Medulla oblongata (tissue), 1 donor: Measurements from ENCODE around the gene POLR1H.
A peak's percentile ranks its signal among the peaks of the same experiment; 100 is the strongest.
"Not testable (repeated sequence)": the region's sequence is repeated elsewhere in the genome, so short reads cannot be mapped to it uniquely, and the experiment has no call there.

Experiments used
- DNase-seq: peaks from one replicate; pipeline ENCODE4 v3.0.0-alpha.2; 2015; ENCODE audit errors: extremely low spot score

The POLR1H gene, protein sequence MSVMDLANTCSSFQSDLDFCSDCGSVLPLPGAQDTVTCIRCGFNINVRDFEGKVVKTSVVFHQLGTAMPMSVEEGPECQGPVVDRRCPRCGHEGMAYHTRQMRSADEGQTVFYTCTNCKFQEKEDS

DNA sequence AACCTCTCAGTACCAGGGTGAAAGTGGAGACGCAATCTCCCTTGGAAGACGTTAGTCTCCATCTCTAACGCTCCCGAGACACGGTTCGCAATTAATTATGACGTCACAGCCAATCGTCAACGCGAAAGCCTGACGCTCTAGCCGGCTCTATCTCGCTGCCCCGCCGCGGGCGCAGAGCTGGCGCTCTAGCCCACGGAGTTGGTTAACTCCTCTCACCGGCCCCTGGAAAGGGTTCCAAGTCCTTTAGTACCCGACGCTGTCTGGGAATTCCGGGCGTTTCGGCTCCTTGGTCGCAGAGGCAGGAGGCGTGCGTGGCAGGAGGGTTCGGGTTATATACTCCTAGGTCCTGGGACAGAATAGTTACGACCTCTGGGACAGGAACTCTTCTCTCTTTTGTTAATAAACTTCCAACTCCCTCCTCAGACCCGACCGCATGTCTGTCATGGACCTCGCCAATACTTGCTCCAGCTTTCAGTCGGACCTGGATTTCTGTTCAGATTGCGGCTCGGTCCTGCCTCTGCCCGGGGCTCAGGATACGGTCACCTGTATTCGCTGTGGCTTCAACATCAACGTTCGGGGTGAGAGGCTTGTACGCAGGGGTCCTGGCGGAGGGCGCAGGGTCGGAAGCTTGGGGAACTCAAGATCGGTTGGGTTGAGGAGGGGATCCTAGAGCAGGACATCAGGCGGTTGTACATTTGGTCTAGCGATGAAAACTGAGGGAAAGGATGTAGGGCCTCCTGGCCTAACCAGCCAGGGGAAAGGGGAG is at the start of gene POLR1H:
Gene POLR1H (plus strand): TSS at position 174 of the 766 bp plus-strand sequence. CDS start 260 bp downstream, at position 434.
- DNase-seq: peak; percentile 98

DNA sequence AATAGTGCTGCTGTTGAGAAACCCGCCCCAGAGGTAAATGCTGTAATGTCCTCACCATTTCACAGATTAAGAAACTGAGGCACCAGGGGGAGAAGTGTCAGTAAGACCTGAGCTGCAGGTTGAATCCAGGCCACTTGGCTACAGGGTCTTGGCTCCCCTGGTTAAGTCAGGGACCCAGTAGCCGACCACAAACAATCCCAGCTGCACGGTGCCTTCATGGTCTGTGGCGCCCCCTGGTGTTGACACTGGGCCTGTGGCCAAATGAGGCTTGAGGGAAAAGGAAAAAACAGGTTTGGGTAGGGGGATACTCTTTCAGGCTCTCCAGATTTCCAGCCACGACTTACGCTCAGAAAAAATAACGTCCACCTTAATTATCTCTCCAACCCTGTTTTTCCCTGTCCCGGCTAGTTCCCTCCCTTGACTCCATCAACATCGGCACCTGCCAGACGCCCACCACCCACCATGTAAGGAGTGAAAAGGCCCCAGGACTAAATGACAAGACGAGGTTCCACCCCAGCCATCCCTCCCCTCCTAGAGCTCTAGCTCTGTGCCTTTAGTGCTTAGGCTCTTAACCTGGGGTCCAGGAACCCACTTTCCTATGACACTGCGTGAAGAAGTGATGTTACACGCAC is 47.7 kb upstream of the POLR1H start:
- peak; percentile 15 for DNase-seq

DNA sequence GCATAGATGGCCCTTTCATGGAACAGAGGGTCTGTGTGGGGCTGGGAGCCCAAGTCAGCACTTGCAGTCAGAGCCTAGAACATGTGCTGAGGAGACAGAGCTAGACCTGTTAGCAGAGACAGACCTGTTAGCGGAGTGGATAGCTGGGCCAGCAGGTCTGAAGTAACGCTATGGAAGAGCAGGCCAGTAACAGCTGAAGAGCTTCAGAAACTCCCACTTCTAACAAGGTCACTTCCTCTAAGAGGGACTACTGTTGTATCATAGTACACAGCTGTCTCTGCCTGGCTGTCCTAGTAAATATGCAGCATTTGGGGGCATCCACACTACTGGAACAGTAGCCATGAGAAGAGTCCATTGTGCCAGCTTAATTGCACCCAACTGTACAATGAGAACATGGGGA is 41.2 kb upstream of the POLR1H start:
- no peak for DNase-seq

DNA sequence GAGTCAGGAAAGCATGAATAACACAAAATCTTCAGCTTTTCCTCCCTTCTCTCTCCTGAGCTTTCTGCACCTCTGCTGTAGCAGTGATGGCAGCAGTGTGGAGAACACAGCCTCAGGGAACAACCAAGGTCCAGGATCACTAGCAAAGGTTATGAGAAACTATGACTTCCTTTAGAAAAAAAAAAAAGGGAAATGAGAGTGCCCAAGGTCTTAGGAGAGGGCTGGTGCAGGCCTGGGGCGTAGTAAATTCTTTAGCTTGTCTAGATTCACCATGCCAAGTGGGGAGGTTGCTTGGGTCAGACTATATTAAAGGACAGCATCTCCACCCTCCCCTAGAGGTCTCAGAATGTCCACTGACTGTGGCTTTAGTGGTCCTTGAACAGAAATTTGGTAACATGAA is 40.4 kb upstream of the POLR1H start:
- no peak for DNase-seq

DNA sequence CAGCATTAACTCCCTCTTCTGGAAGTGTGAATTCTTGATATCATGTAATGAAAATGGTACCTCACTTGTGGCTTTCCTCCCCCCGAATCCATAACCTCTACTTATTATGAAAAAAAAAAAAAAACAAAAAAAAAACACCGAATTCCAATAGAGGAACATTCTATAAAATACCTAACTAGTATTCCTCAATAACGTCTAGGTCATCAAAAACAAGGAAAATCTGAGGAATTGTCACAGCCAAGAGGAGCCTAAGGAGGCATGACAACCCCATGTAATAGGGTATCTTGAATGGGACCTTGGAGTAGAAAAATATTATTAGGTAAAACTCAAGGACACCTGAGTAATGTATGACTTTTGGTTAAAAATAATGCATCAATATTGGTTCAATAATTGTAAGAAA is 38.9 kb upstream of the POLR1H start:
- no peak for DNase-seq

DNA sequence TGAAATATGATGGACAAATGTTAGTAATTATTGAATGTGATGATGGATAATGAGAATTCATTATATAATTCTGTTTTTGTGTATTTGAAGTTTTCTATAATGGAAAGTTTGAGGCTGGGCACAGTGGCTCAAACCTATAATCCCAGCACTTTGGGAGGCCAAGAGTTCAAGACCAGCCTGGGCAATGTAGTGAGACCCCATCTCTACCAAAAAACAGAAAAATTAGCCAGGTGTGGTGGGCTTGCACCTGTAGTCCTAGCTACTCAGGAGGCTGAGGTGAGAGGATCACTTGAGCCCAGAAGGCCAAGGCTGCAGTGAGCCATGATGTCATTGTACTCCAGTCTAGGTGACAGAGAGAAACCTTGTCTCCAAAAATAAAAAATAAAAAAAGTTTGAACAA is 38.4 kb upstream of the POLR1H start:
- DNase-seq: not testable (repeated sequence)

DNA sequence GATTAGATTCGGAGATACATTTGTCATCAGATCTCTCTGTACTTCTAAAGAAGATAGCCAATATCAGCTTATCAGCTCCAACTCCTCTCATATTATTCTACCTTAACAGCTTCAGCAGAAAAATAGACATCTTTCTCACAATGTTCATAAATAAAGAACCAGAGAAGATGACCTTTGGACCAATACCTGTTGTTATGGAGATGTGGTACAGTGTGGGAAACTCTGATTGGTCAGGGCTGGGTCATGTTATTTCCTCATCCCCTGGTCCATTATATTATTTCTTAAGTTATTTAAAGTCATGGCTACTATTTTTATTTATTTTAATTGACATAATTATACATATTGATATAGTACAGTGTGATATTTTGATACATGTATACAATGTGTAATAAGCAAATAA is 35.9 kb upstream of the POLR1H start:
- DNase-seq: no peak

DNA sequence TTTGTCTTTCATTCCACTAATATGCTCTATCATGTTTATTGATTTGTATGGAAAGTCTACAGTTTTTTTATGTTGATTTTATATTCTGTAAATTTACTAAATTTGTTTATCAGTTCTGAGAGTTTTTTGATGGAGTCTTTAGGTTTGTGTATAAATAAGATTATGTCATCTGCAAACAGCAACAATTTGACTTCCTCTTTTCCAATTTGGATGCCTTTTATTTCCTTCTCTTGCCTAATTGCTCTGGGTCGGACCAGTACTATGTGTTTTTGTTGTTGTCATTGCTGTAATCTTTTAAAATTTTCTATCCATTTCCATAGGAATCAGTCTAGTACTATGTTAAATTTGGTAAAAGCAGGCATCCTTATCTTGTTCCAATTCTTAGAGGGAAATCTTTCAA is 31.5 kb upstream of the POLR1H start:
- no peak for DNase-seq

DNA sequence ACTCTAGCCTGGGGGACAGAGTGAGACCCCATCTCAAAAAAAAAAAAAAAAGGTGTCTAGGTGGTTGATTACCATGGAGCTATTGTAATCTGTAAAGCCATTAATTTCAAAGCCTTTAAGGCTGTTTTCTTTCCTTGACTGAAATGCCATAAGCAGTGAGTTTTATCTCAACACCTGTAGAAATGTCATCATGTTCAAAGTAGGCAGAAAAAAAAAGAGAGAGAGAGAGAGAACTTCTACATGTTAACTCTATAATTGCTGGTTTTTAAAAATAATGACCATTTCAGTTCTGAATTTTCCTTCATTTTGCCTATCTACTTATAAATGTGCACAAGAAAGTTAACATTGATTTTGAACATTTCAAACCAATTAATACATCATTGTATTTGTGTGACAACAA is 29.7 kb upstream of the POLR1H start:
- no peak for DNase-seq

DNA sequence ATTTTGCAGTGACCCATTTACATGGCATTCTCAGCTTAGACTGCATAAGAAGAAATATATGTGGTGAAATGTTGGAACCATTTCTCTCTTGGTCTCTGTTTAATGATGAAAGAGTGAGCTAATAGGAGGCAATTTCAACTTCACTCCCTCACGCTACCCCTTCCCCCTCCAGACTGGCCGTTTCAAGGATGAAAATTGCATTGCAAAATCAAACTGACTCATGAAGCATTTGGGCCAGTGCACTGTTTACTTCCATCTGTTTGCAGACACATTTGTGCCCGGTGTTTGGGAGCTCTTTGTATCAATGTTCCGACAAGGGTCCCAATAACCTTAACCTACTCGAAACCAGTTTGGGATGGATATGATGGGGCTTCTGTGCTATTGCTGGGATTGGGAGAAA is 27.6 kb upstream of the POLR1H start:
- not testable (repeated sequence) for DNase-seq

DNA sequence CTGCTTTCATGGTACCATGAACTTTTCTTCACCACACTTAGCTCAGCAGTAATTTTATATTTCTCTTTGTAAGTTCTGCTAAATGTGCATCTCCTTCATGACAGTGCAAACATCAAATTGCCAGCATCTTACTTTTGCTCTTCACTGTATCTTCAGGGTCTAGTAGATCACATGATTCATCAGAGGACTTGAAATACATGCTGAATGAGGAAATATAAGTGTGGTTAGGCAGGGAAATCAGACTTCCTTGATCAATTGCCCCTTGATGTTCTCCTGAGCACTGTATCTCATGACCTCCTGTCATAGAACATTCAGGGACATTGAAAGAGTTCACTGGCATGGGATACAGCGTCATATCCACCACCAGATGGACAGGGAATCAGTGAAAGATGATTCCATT is 25.3 kb upstream of the POLR1H start:
- no peak for DNase-seq

DNA sequence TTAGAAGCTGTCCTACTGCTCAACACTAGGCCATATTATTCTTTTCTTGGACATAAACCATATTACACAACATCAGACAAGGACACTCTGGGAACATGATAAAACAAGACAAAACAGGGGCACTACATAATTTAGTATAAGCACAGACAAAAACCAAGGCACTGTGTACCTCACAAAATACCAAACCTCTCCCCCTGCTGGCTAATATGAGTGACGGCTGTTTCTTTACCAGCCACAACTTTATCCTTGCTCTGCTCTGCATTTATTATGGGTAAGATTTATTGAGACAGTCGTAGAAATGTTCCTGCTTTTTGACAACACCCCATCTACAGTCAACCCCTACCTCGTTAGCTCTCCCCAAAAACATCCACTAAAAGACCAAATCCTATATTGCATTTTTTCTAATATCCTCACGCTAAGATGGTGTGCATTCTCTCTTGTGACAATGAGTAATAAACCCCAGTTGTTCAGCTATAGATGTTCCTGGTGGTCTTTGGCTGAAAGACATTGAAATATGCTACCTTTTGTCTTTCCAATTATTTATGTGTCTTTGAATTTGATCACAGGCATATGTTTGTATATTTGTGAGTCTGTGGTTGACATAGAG is 23.8 kb upstream of the POLR1H start:
- no peak for DNase-seq

DNA sequence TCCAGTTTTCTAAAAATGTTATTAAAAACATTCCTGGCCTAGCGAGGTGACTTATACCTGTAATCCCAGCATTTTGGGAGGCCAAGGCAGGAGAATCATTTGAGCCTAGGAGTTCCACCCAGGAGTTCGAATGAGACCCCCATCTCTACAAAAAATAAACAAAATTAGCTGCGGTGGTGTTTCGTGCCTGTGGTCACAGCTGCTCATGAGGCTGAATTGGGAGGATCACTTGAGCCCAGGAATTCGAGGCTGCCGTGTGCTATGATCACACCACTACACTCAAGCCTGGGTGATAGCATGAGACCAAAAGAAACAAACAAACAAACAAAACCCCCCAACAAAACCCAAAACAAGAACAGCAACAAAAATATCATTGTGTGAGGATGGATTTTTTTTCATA is 19.8 kb upstream of the POLR1H start:
- no peak for DNase-seq

DNA sequence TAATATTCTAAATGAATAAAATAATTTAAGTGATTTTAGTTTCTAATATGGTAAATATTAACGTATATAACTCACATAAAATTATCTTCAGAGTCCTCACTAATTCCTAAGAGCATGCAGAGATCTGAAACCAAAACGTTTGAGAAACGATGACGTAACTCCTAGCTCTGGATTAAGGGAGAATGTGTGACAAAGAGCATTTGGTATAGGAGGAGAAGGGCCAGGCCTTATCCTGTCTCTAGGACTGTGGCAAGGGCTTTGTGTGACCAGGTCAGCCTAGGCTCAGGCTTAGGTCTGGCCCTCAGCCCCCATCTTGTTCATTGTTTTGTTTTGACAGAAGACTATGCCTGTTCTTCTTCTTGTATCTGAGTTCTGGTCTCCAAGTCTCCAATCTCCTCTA is 19.2 kb upstream of the POLR1H start:
- DNase-seq: no peak

DNA sequence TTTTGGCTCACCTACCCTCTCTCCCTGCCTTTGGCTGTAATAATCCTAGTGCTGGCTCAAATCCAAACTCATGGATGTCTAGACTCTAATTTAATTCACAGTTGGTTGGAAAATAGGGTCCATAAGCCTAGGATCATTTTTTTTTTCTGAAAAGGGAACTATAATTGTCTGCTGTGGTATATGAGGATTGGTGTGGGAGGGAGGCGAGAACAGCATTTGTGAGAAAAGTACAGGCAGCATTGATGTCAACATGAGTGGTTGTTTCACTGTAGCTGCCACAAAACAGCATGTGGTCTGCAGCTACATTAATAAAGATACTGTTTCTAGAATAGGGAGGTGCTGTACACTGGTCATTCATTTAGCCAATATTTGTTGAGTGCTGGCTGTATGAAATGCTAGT is 18.6 kb upstream of the POLR1H start:
- DNase-seq: no peak

DNA sequence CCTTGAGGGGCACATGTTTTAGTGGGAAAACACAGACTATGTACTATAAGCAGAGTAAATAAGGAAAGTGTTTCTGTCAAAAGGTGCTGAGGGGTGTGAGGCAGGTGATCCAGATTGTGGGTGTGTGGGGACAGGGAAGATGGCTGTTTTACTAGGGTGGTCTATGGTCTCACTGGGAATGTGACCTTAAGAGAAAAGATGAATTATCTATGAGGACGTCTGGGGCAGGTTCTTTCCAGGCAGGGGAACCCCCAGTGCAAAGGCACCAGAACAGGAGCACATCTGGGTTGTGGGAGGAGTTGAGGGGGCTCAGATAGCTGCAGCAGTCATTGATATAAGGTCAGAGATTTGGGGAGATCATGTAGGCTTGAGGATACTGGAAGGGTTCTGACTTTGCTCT is 18.2 kb upstream of the POLR1H start:
- DNase-seq: no peak

DNA sequence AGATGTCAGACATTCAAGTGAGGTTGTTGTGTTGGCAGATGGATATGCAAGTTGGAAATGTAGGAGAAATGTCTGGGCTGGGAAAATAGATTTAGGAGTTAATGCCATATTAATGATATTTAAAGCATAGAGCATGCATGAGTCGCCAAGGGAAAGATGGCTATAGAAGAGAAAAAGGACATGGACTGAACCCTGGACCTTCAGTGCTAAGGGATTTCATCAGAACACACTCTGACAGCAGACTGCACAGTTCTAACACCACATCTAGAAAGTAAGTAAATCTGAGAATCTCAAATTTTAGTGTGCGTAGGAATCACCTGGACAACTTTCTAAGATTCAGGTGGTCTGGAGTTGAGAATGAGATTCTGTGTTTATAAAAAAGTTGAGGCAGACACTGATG is 17.3 kb upstream of the POLR1H start:
- DNase-seq: no peak

DNA sequence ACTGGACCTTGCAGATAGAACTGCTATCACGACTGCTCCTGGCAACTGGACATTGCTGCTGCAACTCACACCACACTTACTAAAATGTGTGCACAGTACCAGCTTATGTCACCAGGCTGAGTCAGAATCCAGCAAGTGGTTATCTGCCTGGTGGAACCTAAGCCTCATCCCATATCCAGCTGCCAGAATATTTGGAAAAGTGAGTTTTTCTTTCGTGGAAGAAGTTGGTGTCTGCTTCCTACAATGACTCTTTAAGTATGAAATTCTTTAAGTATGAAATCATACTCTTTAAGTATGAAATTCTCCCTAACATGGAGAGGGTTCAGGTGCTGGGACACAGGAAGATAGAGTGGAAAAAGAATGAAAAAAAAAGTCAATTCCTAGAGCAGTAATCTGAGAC is 16.4 kb upstream of the POLR1H start:
- no peak for DNase-seq

DNA sequence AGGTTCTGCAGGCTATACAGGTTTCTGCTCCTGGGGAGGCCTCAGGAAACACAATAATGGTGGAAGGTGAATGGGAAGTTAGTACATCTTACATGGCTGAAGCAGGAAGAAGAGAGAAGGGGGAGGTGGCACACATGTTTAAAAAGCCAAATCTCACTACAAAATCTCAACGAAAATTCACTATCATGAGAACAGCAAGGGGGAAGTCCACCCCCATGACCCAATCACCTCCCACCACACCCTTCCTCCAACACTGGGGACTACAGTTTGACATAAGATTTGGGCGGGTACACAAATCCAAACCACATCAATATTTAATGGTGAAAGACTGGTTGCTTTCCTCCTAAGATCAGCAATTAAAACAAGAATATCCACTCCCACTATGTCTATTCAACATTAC is 13.8 kb upstream of the POLR1H start:
- no peak for DNase-seq

DNA sequence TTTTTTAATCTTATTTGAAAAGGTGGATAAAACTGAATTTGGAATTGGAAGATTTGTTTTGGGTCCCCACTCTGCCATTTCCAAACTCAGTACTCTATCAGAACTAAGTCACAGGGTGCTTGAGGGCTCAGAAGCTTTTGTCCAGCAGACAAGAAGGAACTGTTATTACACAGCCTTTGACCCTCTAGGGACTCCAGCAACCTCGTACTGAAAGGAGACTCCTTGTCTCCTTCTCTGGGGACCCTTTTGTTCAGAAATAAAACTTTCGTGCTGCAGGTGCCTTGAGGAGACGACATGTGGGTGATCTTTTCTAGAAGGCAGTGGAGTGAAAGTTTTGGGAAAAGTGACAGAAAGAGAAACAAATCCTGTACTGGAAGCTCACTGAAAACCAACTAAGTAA is 7.4 kb upstream of the POLR1H start:
- DNase-seq: no peak

DNA sequence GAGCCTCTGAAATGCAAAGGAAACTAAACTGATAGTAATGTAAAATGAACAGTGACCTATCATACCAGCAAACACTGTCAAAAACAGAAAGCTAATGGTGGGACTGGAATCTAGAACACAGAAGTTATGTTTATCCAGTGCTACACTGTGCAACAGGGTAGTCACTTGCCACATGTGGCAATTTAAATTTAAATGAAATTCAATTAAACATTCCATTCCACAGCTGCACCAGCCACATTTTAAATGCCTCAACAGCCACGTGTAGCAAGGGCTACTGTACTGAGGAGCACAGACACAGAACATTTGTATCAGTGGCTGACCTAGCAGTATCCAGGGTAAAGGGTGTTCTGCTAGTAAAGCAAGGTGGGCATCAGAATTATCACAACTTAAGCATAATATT is 5.6 kb upstream of the POLR1H start:
- no peak for DNase-seq

DNA sequence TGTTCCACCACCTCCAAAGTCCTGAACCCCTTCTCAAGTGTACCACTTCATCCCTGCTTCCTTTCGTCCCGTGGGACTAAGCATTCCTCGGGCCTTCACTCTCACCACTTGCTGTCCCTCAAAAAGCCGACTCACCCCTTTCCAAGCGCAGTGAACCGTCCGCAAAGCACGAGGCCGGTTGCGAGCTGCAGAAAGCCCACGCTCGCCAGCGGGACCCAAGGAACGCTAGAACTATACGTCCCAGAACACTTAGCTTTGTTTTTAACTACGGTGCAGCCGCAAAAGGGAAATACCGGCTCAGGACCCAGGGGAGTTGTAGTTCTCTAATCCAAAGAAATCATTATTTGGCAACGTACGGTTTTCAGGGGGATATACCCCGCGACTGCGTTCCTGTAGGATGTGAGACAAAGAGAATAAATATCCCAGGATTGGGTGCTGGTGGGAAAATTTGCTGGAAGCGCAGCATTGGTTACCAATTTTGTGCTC is 416 bp upstream of the POLR1H start:
- no peak for DNase-seq
